IPS-18a (cell line): ENCODE measurements around the gene KCNG3.

Source experiments
- H3K27ac ChIP-seq: one replicate; pipeline ENCODE4 v1.5.1; 2013; ENCODE audit warnings: low read length
- H3K27me3 ChIP-seq: one replicate; pipeline ENCODE4 v1.6.1; 2013; ENCODE audit warnings: mild to moderate bottlenecking, low read length; ENCODE audit not compliant: control insufficient read depth, insufficient read depth
- H3K36me3 ChIP-seq: one replicate; pipeline ENCODE4 v1.6.1; 2013; ENCODE audit warnings: low read depth, low read length; ENCODE audit not compliant: control insufficient read depth
- H3K4me1 ChIP-seq: one replicate; pipeline ENCODE4 v1.6.1; 2013; ENCODE audit warnings: low read depth, low read length; ENCODE audit not compliant: control insufficient read depth
- H3K4me3 ChIP-seq: one replicate; pipeline ENCODE4 v1.5.1; 2013; ENCODE audit warnings: low read length
- H3K9ac ChIP-seq: one replicate; pipeline ENCODE4 v1.6.1; 2013; ENCODE audit warnings: mild to moderate bottlenecking, low read length, moderate library complexity
- H3K9me3 ChIP-seq: one replicate; pipeline ENCODE4 v1.6.1; 2013; ENCODE audit warnings: low read depth, low read length; ENCODE audit not compliant: control insufficient read depth

The KCNG3 gene

DNA sequence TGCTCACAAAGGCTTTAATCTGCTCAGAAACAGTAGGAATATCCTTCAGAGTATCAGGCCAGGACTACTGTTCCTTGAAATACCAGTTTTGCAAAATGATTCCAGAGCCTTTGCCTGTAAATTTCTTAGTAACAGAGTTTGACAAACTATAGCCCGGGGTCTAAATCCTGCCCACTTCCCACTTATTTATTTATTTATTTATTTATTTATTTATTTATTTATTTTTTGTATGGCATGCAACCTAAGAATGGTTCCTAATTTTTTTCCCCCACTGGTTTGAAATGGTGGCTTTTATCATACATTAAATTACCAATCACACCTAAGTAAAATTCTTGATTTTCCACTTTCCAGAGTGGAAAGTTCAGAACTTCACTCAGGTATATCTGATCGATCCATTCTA is 45.6 kb downstream of the KCNG3 start:
- H3K4me1 ChIP-seq: no peaks in the 10 kb centered on the region
- no peaks in the 10 kb centered on the region for H3K27me3 ChIP-seq
- no peak overlapping the region for H3K27ac ChIP-seq
- no peak overlapping the region for H3K9ac ChIP-seq
- no peaks in the 10 kb centered on the region for H3K36me3 ChIP-seq
- no peak overlapping the region for H3K4me3 ChIP-seq
- no peaks in the 10 kb centered on the region for H3K9me3 ChIP-seq

DNA sequence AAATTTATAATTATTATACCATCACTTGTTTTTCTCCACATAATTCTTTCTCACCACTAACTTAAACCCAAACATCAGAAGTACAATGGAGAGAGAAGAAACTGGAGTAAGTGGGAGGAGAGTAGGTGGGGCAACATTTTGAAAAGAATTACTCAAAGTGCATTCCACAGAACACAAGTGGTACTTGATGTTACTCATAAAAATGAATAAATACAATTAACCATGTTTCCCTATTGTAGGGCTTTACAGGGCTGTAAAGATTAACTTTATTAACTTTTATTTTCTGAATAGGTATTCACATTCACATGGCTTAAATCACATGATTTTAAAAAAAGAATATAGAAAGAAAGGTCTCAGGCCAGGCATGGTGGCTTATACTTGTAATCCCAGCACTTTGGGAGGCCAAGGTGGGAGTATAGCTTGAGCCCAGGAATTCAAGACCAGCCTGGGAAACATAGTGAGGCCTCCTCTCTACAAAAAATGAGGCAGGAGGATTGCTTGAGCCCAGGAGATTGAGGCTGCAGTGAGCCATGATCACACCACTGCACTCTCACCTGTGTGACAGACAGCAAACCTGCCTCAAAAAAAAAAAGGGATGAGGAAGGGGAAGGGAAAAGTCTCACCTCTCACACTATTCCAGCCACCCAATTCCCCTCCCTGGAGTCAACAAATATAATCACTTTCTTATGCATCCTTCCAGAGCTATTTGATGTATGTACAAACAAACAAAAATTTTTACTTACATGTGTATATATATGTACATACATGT is 47.1 kb downstream of the KCNG3 start:
- Histone ChIP-seq H3K36me3 (no peaks in the 10 kb centered on the region), H3K4me3 (no peak overlapping the region), H3K4me1 (no peaks in the 10 kb centered on the region), H3K9me3 (no peaks in the 10 kb centered on the region), H3K27me3 (no peaks in the 10 kb centered on the region), H3K9ac (no peak overlapping the region), H3K27ac (no peak overlapping the region)

DNA sequence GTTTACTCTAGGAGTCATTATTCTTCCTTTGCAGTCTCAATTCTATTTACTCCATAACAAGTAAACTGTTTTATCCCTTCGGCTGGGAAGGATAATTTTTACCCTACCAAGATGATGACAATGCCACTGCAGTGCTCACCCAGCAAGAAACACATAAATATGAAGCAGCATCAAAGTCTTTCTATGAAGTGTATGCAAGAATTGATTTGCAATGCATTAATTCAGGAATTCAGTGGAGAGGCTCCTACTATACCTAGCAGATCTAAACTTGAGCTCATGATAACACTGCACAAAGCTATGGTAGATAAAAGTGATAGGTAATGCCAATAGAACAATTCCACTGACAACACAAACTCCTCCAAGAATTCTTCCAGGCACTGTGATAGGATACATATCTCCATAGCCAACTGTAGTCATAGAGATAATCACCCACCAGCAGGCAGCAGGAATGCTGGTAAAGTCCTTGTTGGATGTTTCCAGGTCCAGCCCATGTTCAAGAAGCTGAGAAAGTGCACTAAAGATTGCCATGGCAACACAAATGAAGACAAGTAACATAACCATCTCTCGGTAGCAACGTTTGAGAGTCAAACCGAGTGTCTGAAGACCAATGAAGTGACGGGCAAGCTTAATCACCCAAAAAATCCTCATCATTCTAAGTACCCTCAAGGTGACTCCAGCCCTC is 49.9 kb downstream of the KCNG3 start:
- H3K9ac ChIP-seq: no peak overlapping the region
- H3K27ac ChIP-seq: no peak overlapping the region
- no peak overlapping the region for H3K4me3 ChIP-seq
- no peaks in the 10 kb centered on the region for H3K9me3 ChIP-seq
- no peaks in the 10 kb centered on the region for H3K4me1 ChIP-seq
- no peaks in the 10 kb centered on the region for H3K36me3 ChIP-seq
- no peaks in the 10 kb centered on the region for H3K27me3 ChIP-seq

DNA sequence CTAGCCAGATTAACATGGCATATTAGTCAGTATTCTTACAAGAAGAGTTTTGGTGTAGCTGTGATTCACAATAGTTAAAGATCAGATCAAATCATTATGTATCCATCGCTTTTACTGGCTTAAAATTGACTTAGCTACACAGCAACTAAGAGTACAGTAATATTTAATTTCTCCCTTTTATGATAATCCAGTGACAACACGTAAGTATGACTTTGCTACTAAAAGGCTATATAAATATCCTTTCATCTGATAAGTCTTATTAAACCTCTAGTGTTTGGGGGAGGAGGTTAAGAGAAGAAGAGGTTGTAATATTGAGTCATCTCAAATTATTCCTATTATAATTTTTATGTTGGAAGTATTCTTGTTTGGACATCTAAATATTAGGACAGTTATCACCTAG is 51.0 kb downstream of the KCNG3 start:
- no peak overlapping the region for H3K4me3 ChIP-seq
- no peaks in the 10 kb centered on the region for H3K36me3 ChIP-seq
- H3K27ac ChIP-seq: no peak overlapping the region
- H3K4me1 ChIP-seq: no peaks in the 10 kb centered on the region
- H3K9me3 ChIP-seq: no peaks in the 10 kb centered on the region
- H3K9ac ChIP-seq: no peak overlapping the region
- no peaks in the 10 kb centered on the region for H3K27me3 ChIP-seq

DNA sequence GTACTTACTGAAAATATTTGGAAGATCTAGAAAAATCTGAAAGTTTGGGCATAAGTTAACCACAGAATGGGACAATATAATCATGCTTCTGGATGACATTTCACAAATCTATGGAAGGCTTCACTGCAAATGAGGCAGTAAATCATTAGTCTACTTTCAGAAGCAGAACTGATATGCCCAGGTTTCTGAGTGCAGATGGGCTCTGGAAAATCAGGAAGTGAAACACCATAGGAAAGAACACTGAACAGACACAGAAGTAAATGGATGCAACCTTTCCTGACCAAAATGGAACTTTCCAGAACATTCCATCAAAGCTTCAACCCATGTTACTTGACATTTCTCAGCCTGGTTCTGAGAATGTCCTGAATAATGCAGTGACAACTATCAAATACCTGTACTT is 55.1 kb downstream of the KCNG3 start:
- H3K9me3 ChIP-seq: no peaks in the 10 kb centered on the region
- H3K27me3 ChIP-seq: no peaks in the 10 kb centered on the region
- H3K9ac ChIP-seq: no peak overlapping the region
- no peak overlapping the region for H3K4me3 ChIP-seq
- no peaks in the 10 kb centered on the region for H3K4me1 ChIP-seq
- H3K27ac ChIP-seq: no peak overlapping the region
- H3K36me3 ChIP-seq: no peaks in the 10 kb centered on the region

DNA sequence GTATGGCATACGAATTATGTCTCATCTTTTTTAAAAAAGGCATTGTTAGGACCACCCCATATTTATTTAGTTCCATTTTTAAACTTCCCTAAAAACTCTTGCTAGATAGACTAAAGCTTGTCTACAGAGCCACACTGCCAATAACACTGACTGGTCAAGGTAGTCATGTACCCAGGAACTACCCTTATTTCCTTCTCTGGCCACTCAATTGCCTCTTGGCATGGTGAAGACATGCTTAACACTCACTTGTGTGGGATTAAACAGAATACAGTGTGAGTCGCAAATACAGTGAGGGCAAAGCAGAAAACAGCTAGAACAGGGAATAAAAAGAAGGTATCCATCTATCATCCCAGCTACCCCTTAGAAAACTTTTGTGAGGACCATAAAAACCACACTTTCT is 57.4 kb downstream of the KCNG3 start:
- no peak overlapping the region for H3K9ac ChIP-seq
- no peaks in the 10 kb centered on the region for H3K27me3 ChIP-seq
- H3K4me3 ChIP-seq: no peak overlapping the region
- no peak overlapping the region for H3K27ac ChIP-seq
- H3K4me1 ChIP-seq: no peaks in the 10 kb centered on the region
- H3K36me3 ChIP-seq: no peaks in the 10 kb centered on the region
- H3K9me3 ChIP-seq: no peaks in the 10 kb centered on the region

DNA sequence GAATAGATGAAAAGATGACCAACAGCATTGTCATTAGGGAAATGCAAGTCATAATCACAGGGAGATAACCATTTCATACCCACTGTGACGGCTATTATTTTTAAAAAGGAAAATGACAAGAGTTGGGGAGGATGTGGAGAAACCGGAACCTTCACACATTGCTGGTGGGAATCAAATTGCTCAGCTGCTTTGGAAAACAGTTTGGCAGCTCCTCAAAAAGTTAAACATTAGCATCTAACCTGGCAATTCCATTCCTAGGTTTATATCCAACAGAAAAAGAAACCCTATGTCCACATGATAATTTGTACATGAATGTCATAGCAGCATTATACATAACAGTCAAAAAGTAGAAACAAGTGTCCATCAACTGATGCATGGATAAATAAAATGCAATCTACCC is 58.2 kb downstream of the KCNG3 start:
- Histone ChIP-seq H3K36me3 (no peaks in the 10 kb centered on the region), H3K27ac (no peak overlapping the region), H3K4me3 (no peak overlapping the region), H3K27me3 (no peaks in the 10 kb centered on the region), H3K9me3 (no peaks in the 10 kb centered on the region), H3K9ac (no peak overlapping the region), H3K4me1 (no peaks in the 10 kb centered on the region)

DNA sequence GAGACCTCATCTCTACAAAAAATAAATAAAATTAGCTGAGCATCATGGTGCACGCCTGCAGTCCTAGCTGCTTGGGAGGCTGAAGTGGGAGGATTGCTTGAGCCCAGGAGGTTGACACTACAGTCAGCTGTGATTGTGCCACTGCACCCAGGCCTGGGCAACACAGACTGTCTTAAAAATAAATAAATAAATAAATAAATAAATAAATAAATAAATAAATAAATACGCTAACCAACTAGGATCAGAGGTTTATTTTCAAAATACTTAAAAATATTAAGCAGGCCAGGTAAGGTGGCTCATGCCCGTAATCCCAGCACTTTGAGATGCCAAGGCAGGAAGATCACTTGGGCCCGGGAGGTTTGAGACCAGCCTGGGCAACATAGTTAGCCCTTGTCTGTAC is 63.6 kb downstream of the KCNG3 start:
- Histone ChIP-seq H3K27me3 (no peaks in the 10 kb centered on the region), H3K4me3 (no peak overlapping the region), H3K27ac (no peak overlapping the region)

DNA sequence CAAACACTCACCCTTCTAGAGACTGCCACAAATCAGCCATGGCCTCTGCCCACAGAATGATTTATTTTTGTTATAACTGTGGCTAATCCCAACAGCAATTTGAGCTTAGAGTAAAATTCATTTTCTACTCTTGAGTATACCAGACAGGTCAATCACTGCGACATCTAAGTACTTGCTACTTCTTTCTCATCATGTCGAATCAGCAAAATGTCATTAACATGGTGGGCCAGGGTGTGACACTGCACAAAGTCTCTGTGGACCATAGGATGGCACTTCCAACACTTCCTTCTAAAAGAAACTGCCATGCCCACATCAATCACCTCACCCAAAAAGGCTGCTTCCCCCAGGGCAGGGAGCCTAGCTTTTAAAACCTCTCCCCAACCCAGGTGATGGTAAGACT is 64.4 kb downstream of the KCNG3 start:
- H3K9me3 ChIP-seq: no peaks in the 10 kb centered on the region
- H3K27ac ChIP-seq: no peak overlapping the region

More for the DNA sequence above, 63.6 kb downstream of the KCNG3 start:
- Histone ChIP-seq H3K9me3 (no peaks in the 10 kb centered on the region), H3K36me3 (no peaks in the 10 kb centered on the region), H3K4me1 (no peaks in the 10 kb centered on the region), H3K9ac (no peak overlapping the region)

DNA sequence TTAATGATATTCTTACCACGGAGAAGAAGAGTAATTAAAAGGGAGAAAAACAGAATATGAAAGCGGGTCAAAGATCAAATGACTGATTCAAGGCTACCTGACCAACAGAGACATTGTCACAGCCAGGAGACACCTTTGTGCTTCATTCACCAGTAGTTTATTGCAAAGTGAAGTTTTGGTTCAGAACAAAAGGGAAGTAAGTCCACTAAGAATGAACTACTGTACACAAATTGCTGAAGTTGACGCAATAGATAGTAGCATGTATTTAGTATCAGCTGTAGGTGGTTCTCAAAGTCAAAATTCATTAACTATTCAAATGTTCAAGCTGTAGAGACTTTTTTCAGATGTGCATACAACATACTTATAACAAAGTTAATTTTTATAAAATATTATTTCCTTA is 68.1 kb downstream of the KCNG3 start:
- Histone ChIP-seq H3K4me3 (no peak overlapping the region), H3K9me3 (no peaks in the 10 kb centered on the region), H3K4me1 (no peaks in the 10 kb centered on the region), H3K27me3 (no peaks in the 10 kb centered on the region), H3K27ac (no peak overlapping the region), H3K9ac (no peak overlapping the region), H3K36me3 (no peaks in the 10 kb centered on the region)

More for the DNA sequence above, 64.4 kb downstream of the KCNG3 start:
- Histone ChIP-seq H3K27me3 (no peaks in the 10 kb centered on the region), H3K9ac (no peak overlapping the region), H3K36me3 (no peaks in the 10 kb centered on the region), H3K4me1 (no peaks in the 10 kb centered on the region), H3K4me3 (no peak overlapping the region)

DNA sequence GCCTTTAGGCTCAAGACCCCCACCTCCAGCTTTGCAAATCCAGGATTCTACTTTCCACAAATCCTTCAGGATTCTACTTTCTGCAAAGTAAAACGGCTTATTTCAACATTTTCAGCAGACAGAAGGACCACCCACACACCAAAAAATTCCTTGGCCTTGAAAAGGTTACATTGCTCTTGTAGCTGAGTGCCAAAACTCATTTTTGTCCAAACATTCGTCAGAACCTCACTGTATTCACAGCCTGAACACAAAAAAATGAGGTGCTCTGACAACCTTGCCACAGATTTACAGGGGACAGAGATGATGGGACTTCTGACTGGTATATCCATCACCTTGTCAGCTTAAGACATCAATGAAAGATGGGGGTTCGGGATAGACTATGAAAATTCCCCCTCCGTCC is 69.7 kb downstream of the KCNG3 start:
- no peak overlapping the region for H3K9ac ChIP-seq
- H3K36me3 ChIP-seq: no peaks in the 10 kb centered on the region
- H3K4me1 ChIP-seq: no peaks in the 10 kb centered on the region
- H3K9me3 ChIP-seq: no peaks in the 10 kb centered on the region
- H3K27ac ChIP-seq: no peak overlapping the region
- no peak overlapping the region for H3K4me3 ChIP-seq
- H3K27me3 ChIP-seq: no peaks in the 10 kb centered on the region
